Stimulated activated CD8-positive, alpha-beta memory T cell treated with anti-CD3 and anti-CD28 coated beads, Interleukin-4, amount 100 ng/mL, for 24 hours (primary cell): ENCODE results near the gene SERAC1.
"Not testable (repeated sequence)": the region's sequence is repeated elsewhere in the genome, so short reads cannot be mapped to it uniquely, and the experiment has no call there.

Experiments used
- DNase-seq: peaks from one replicate; pipeline ENCODE4 v3.0.0-alpha.2; 2020; ENCODE audit warnings: low read depth

Gene SERAC1

DNA sequence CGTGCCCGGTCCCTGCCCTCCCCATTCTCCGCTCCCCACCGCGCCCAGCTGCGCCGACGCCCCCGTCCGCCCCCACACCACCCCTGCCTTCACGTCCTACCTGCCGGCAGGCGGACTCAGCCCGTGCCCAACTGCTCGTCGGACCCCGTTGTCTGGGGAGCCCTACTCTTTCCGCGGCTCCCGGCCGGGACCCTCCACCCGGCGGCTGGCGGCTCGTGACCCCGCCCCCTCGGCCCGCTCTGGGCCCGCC lies at the start of gene SERAC1:
SERAC1 (minus strand) TSS at position 223 of the 250 bp plus-strand sequence. CDS start 9,899 bp downstream, outside the sequence.
- no peak for DNase-seq

DNA sequence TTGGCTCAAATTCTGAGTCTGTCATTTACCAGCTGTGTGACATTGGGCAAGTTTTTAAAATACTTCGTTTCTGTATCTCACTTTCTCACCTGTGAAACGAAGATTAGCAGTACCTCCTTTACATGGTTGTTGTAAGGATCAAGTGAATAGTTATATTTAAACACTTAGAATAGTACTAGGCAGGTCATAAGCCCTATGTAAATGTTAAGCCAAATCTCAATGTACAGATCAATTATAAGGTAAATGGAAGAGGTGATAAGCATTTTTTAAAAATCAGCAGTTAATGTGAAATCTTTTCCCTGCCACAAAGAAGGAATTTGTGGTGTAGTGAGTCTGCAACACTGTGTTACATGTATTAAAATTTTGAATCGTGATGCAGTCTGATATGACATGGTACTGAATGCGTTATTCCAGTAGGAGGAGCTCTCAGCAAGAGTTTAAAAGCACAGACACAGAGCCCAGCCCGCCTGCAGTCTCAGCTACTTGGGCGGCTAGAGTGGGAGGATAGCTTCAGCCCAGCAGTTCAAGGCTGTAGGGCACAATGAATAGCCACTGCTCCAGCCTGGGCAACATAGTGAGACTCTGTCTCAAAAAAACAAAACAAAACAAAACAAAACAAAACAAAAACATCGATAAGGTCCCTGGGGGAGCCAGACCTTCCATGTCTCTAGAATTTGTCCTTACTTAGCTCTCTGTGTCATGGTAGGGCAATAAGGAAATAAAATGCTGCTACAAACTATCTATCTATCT lies 46.0 kb upstream of the SERAC1 start:
- peak; percentile 21 for DNase-seq

DNA sequence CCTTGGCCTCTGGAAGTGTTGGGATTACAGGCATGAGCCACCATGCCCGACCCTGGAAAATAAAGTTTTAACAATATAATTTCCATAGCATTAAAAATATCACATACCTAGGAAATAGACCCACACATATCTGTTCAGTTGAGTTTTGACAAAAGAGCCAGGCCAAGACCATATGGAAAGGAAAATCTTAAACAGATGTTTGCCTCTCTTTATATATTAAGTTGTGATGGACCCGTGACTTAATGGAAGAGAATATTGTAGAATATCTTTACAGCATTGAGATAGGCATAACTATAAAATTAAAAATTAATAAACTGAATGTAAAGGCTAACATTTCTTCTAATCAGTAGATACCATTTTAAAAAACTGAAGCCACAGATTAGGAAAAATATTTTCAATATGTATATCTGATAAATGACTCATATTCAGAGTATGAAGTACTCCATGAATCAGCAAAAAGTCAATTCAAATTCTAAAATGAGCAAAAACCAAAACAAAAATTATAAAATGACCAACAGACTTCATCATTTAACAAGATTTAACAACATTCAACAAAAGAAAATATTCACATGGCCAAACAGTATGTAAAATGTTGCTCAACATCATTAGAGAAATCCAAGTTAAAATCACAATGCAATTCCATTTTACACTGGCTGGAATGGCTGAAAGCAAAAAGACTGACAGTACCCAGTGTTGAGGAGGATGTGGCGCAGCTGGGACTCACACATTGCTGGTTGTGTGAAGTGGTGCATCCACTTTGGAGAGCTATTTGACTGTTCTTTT lies 43.4 kb upstream of the SERAC1 start:
- no peak for DNase-seq

DNA sequence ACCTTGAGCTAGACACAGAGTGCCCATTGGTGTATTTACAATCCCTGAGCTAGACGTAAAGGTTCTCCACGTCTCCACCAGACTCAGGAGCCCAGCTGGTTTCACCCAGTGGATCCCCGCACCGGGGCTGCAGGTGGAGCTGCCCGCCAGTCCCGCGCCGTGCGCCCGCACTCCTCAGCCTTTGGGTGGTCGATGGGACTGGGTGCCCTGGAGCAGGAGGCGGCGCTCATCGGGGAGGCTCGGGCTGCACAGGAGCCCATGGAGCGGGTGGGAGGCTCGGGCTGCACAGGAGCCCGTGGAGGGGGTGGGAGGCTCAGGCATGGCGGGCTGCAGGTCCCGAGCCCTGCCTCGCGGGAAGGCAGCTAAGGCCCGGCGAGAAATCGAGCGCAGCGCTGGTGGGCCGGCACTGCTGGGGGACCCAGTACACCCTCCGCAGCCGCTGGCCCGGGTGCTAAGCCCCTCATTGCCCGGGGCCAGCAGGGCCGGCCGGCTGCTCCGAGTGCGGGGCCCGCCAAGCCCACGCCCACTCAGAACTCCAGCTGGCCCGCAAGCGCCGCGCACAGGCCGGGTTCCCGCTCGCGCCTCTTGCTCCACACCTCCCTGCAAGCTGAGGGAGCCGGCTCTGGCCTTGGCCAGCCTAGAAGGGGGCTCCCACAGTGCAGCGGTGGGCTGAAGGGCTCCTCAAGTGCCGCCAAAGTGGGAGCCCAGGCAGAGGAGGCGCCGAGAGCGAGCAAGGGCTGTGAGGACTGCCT lies 41.7 kb upstream of the SERAC1 start:
- not testable (repeated sequence) for DNase-seq

DNA sequence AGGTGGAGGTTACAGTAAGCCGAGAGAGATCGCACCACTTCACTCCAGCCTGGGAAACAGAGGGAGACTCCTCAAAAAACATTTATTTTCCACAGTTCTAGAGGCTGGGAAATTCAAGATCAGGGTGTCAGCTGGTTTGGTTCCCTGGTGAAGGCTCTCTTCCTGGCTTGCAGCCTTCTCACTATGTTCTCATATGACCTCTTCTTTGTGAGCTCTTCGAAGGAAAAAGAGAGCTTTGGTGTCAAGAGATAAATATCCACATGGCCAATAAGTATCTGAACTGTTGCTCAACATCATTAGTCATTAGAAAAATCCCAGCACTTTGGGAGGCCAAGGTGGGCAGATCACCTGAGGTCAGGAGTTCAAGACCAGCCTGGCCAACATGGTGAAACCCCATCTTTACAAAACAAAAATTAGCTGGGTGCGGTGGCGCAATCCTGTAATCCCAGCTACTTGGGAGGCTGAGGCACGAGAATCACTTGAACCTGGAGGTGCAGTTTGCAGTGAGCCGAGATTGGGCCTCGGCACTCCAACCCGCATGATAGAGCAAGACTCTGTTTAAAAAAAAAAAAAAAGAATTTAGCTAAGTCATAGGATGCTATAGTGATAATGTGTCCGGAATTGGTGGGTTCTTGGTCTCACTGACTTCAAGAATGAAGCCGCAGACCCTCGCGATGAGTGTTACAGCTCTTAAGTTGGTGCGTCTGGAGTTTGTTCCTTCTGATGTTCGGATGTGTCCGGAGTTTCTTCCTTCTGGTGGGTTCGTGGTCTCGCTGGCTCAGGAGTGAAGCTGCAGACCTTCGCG lies 40.4 kb upstream of the SERAC1 start:
- DNase-seq, result not testable (repeated sequence)

DNA sequence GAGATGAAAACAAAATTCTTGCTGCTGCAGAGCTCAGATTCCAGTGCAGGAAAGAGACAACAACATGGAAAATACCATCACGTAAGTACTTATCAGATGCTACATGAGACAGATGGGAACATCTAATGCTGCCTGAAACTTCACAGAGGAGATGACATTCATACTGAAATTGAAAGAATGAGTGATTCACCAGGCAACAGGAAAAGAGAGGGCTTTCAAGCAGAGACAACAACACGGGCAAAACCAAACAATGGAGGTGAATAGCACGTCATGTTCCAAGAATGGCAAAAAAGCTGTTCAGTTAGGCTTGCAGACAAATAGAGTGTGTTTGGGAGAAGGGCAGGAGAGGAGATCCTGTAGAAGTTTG lies 39.3 kb upstream of the SERAC1 start:
- no peak for DNase-seq

DNA sequence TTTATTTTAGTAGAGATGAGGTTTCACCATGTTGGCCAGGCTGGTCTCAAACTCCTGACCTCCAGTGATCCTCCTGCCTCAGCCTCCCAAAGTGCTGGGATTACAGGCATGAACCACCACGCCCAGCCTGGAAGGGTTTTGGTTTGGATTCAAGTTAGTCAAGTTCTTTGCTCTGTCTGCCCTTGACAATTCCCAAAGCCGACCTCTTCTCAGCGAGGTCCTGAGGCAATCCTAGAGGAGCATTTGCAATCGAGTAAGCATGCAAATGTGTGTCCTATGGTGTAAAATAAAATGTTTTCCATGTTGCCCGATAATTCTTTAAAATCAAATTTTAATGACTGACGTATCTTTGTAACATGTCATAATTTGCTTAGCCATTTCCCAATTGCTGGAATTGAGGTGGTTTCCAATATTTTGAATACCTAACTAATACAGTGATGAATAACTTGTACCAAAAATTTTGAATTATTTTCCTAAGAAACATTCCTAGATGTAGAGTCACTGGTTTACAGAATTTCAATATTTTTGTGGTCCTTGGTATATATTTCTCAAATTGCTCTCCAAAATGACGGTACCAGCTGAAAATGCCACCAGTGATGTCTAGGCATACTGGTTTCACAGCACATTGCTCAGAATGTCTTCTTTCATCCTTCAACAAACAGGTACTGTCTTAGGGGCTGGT lies 38.8 kb upstream of the SERAC1 start:
- DNase-seq, result no peak

DNA sequence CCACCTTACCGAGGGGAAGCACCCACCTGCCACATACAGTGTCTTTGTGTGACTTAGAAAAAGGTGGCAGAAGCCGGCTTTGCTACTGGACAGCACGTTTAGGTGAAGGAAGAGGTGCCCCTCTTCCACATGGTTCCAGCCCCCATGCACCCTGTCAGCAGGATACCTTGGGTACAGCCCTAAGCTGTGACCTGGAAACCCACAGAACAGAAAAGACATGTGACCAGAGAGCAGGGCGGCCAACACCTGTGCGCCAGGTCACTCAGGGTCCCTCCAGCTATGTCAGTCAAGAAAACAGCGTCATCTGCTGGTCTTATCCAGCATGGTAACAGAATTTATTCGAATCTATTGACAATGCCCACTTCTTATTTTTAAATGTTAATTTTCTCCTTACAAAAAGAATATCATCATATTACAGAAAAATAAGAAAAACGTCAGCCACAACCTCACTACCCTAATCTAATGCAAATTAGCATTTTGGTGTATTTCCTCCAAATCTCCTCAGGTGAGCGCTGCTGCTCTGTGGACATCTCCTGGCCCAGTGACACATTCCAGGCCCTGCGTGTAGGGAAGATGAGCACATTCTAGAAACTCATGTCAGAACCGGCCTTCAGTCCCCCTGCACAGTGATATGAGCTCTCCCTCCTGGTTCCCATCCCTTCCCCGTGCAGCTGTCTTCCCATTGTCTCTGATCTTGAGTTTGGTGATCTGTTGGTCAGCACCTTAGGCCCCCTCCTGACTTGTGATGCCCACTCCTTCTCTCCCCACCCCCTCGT lies 37.3 kb upstream of the SERAC1 start:
- no peak for DNase-seq

DNA sequence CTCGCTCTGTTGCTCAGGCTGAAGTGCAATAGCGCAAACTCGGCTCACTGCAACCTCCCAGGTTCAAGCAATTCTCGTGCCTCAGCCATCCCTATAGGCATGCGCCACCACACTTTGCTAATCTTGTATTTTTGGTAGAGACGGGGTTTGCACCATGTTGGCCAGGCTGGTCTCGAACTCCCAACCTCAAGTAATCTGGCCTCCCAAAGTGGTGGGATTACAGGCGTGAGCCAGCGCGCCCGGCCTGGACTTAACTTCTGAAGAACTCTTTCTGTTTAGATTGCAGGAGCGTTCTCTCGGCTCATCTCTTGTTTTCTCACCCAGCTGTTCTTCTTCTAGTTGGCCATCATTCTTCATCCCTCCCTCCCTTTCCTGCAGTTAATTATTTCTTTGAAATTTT lies 30.4 kb upstream of the SERAC1 start:
- DNase-seq, result no peak

DNA sequence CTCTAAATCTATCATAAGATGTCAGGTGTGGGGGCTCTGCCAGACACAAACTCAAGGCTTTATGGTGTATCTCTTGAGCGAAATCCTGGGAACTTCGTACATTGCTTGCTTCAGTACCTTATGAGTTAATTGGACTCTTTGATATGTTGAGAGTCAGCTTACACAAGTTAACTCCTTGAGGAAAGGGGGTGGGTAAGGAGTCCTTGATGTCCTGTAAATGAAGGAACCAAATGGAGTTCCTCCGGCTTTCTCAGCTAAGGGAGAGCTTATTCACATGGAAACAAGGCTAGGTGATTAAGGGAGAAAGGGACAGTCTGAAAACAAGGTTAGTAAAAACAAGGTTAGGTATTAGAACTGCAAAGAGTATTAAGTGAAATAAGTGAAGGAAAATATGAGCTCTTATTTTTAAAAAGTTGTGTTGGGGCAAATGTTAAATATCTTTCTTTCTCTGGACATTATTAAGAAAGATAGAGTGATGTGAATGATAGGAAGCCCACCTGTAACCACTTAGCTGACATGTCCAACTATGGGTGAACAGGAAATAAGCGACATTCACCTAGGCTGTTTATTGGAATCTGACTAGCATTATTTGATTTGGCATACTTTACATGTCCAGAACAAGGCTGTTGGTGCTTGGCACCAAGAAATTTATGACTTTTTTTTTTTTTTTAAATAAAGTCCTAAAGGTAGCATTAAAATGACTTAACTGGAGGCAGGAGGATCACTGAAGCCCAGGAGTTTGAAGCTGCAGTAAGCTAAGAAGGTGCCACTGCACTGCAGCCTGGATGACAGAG lies 26.6 kb upstream of the SERAC1 start:
- no peak for DNase-seq

DNA sequence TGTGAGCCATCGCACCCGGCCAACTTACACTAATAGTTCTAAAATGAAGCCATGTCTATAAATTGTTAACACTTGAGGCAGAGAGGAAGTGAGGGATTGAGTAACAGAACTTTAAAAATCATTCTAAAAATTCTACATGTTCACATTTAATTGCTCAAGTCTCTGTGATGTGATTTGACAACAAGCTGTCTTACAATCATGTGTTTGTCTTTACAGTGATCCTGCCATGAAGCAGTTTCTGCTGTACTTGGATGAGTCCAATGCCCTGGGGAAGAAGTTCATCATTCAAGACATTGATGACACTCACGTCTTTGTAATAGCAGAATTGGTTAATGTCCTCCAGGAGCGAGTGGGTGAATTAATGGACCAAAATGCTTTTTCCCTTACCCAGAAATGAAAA lies 23.7 kb upstream of the SERAC1 start:
- DNase-seq, result no peak

DNA sequence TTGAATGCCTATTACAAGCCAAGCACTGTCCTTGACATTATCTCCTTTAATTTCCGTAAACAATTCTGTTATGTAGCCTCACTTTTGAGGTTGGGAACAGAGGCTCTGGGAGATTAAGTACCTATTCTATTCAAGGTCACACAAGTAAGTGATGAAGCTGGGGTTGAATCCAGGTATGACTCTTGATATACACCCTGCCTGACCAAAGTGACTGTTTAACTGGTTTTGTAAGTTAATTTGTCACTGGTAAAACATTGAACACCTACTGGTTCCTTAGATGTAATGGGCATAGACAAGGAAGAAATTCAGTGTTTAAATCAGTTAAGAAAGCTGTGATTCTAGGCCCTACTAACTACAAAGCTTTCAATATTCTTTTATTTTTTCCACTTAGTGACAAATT lies 23.0 kb upstream of the SERAC1 start:
- no peak for DNase-seq

DNA sequence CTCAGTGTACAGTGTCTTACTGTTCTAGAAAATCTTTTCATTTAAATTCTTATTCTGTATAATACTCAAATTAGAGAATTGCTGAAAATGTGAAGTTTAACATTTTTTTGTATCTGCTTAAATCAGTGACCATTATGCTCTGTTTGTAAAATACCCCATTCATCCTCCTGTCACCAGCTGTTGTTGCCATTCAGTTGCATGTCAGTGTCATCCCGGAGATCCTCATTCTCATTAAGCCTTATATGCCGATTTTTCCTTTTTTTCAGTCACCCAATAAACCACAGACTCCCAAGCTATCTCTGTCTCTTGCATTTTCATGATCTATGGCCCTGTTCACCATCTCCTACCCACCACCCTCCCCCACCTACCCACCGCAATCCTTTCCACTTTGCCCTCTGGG lies 20.5 kb upstream of the SERAC1 start:
- DNase-seq, result no peak

DNA sequence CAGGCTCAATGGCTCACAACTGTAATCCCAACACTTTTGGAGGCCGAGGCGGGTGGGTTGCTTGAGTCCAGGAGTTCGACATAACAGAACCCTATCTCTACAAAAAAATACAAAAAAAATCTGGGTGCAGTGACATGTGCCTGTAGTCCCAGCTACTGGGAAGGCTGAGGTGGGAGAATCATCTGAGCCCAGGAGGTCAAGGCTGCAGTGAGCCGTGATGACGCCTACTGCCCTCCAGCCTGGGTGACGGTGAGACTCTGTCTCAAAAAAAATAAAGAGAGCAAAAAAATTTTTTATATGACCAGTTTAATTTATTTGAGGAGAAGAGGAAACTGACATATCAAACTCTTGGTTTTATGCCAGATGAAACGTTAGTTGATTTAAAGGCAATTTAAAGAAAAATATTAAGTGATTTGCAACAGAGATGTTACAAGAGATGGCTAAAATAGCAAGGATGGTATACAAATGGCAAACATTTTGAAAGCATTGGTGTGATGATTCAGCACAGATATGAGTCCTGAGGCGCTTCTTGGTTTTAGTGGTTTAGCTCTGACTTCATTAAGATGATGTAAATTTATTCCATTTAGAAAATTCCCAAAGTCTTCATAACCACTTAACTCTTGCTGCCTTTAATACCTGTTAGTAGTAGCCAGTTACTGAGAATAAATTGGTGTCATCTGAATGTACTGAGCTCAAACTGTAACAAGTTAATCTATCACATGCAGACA lies 17.8 kb upstream of the SERAC1 start:
- no peak for DNase-seq

DNA sequence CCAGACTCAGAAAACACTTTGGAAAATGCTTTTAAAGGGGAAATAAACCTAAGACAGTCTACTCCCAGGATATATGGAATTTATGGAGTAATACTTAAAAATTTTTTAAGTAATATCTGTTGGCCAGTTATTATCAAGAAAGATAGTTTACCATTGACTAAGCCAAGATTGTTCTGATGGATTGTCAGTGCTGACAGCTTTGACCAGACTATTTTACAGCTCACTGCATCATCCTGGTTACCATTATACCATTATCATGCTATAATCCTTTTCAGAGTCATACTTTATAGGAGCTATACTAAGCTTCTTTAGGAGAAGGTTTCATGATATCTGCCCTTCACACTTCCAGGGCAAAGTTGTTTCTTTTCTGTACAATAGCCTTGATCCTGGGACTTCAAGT lies 16.5 kb upstream of the SERAC1 start:
- no peak for DNase-seq

DNA sequence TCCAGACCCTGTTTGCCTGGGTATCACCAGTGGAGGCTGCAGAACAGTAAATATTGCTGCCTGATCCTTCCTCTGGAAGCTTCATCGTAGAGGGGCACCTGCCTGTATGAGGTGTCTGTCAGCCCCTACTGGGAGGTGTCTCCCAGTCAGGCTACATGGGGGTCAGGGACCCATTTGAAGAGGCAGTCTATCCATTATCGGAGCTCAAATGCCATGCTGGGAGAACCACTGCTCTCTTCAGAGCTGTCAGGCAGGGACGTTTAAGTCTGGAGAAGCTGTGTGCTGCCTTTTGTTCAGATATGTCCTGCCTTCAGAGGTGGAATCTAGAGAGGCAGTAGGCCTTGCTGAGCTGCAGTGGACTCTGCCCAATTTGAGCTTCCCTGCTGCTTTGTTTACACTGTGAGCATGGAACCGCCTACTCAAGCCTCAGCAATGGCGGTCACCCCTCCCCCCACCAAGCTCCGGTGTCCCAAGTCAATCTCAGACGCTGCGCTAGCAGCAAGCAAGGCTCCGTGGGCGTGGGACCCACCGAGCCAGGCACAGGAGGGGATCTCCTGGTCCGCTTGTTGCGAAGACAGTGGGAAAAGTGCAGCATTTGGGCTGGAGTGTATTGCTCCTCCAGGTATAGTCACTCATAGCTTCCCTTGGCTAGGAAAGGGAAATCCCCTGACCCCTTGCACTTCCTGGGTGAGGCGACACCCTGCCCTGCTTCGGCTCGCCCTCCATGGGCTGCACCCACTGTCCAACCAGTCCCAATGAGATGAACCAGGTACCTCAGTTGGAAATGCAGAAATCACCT lies 15.3 kb upstream of the SERAC1 start:
- not testable (repeated sequence) for DNase-seq

DNA sequence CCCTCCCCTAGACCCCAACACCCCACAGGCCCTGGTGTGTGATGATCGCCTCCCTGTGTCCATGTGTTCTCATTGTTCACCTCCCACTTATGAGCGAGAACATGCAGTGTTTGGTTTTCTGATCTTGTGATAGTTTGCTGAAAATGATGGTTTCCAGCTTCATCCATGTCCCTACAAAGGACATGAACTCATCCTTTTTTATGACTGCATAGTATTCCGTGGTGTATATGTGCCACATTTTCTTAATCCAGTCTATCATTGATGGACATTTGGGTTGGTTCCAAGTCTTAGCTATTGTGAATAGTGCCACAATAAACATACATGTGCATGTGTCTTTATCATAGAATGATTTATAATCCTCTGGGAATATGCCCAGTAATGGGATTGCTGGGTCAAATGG lies 9.7 kb upstream of the SERAC1 start:
- not testable (repeated sequence) for DNase-seq

DNA sequence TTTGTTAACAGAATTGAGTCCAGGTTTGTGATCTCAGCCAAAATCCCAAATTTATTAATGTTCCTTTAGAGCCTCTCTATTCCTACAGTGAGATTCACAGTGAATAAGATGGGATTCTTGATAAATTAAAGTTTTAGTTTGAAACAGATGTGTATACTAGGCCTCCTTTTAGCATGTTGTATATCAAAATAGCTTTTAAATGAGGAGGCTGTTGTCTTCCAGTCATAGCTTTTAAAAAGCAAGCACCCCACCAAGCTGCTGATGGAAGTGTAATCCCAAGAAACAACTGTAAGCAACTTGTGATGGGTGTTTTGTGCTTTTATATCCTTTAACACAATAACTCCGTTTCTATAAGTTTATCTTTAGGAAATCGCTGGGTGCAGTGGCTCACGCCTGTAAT lies 7.0 kb upstream of the SERAC1 start:
- no peak for DNase-seq

DNA sequence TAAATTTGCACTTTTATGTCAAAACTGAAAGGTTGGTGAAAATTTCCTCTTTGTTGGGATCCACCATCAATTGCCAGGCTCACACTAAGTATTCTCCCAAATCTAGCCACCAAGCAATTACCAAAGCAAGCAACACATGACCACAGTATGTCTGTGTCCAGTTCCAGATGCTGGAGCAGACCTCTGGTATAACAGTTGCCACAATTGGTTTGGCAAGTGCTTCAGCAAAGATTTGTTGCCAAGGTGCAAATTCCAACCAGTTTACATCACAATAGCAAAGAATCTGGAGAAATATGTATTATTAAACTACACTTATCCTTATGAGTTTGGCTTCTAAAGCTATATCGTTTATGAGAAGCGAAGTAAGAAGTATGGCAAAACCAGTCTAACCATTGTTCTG lies 6.5 kb upstream of the SERAC1 start:
- DNase-seq, result no peak
